HUES64 (cell line): ENCODE results near the gene THRB.

Source experiments
- H3K27ac ChIP-seq: 2 replicates; pipeline ENCODE4 v1.7.0; 2013; ENCODE audit warnings: low read depth, low read length, inconsistent platforms
- H3K27me3 ChIP-seq: 2 replicates; pipeline ENCODE4 v1.6.1; 2013; ENCODE audit warnings: mild to moderate bottlenecking, low read length; ENCODE audit not compliant: insufficient read depth
- H3K36me3 ChIP-seq: 2 replicates; pipeline ENCODE4 v1.6.1; 2013; ENCODE audit warnings: mild to moderate bottlenecking, low read length; ENCODE audit not compliant: insufficient read depth
- H3K4me1 ChIP-seq: 2 replicates; pipeline ENCODE4 v1.6.1; 2013; ENCODE audit warnings: mild to moderate bottlenecking, low read length, moderate library complexity; ENCODE audit not compliant: insufficient read depth
- H3K4me3 ChIP-seq: 2 replicates; pipeline ENCODE4 v1.5.1; 2013; ENCODE audit warnings: mild to moderate bottlenecking, low read length, moderate library complexity
- H3K9ac ChIP-seq: 2 replicates; pipeline ENCODE4 v1.6.1; 2013; ENCODE audit warnings: mild to moderate bottlenecking, low read depth, low read length
- H3K9me3 ChIP-seq: 2 replicates; pipeline ENCODE4 v1.6.1; 2013; ENCODE audit warnings: low read depth, low read length; ENCODE audit not compliant: insufficient read depth
- WGBS: fragments of 150-250, 120-280 bp; methylation state at CpG from one replicate; pipeline ENCODE4 v1.1.7; 2013; ENCODE audit warnings: missing lambda C conversion rate; 5-methylcytosine and 5-hydroxymethylcytosine counted together

THRB gene

GRCh38 chr3:24388611-24389010 lies 106.0 kb downstream of the THRB start:
- Histone ChIP-seq H3K9ac (no peak overlapping the region), H3K27me3 (no peaks in the 10 kb centered on the region), H3K9me3 (no peaks in the 10 kb centered on the region), H3K36me3 (no peaks in the 10 kb centered on the region), H3K4me3 (no peak overlapping the region), H3K4me1 (peaks cover 11% of the 10 kb centered on the region), H3K27ac (no peak overlapping the region)

GRCh38 chr3:24388159-24388558 lies 106.5 kb downstream of the THRB start:
- Histone ChIP-seq H3K27me3 (no peaks in the 10 kb centered on the region), H3K4me3 (no peak overlapping the region), H3K36me3 (no peaks in the 10 kb centered on the region), H3K4me1 (peaks cover 8% of the 10 kb centered on the region; the same call in 1 of the 2 replicates), H3K9ac (no peak overlapping the region), H3K27ac (no peak overlapping the region), H3K9me3 (no peaks in the 10 kb centered on the region)
- WGBS, result 95% methylated on average over 3 of the region's 3 CpGs

GRCh38 chr3:24387493-24387892 lies 107.2 kb downstream of the THRB start:
- Histone ChIP-seq H3K4me3 (no peak overlapping the region), H3K9me3 (no peaks in the 10 kb centered on the region), H3K27ac (no peak overlapping the region), H3K9ac (no peak overlapping the region), H3K4me1 (peaks cover 8% of the 10 kb centered on the region; the same call in 1 of the 2 replicates), H3K36me3 (no peaks in the 10 kb centered on the region), H3K27me3 (no peaks in the 10 kb centered on the region)
- WGBS, result 93% methylated on average over 1 of the region's 1 CpG

DNA sequence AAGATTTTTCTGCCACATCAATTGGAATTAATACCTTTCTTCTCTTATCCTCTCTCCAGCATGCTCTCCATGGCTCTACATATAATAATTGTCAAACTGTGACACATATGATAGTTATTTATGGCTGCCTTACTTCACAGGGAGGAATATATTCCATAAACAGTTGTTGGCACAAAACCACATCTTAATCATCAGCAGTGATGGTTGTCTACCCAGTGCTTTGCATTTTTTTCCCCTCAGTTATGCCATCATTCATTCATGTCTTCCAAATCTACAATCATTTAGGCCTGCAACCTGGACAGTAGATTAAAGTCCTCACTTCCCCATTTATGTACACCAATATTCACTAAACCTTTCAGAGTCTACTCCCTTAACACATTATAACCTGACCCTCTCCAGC lies 107.7 kb downstream of the THRB start:
- H3K36me3 ChIP-seq, result no peaks in the 10 kb centered on the region
- H3K4me3 ChIP-seq, result no peak overlapping the region
- H3K9me3 ChIP-seq, result no peaks in the 10 kb centered on the region
- no peak overlapping the region for H3K9ac ChIP-seq
- no peaks in the 10 kb centered on the region for H3K27me3 ChIP-seq
- peaks cover 8% of the 10 kb centered on the region; the same call in 1 of the 2 replicates for H3K4me1 ChIP-seq
- H3K27ac ChIP-seq, result no peak overlapping the region

DNA sequence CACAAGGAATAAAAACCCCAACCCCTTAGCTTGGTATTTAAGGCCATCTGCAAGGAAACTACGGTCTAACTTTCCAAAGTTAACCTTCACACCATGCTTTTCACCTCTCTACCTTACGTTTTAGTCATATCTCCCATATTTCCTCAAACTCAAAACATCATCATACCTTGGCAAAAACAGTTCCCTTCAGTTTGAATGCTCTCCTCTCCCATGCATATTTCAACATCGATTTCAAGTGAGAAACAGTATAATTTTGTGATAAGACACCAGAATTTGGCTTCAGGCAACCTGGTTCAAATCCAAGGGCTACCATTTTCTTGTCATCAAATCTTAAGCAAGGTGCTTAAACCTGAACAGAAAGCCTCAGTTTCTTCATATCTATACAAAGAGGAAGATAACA lies 108.2 kb downstream of the THRB start:
- Histone ChIP-seq H3K36me3 (no peaks in the 10 kb centered on the region), H3K27ac (no peak overlapping the region), H3K9me3 (no peaks in the 10 kb centered on the region), H3K9ac (no peak overlapping the region), H3K4me3 (no peak overlapping the region), H3K4me1 (peaks cover 8% of the 10 kb centered on the region; the same call in 1 of the 2 replicates), H3K27me3 (no peaks in the 10 kb centered on the region)
- WGBS, result 90% methylated on average over 3 of the region's 3 CpGs

DNA sequence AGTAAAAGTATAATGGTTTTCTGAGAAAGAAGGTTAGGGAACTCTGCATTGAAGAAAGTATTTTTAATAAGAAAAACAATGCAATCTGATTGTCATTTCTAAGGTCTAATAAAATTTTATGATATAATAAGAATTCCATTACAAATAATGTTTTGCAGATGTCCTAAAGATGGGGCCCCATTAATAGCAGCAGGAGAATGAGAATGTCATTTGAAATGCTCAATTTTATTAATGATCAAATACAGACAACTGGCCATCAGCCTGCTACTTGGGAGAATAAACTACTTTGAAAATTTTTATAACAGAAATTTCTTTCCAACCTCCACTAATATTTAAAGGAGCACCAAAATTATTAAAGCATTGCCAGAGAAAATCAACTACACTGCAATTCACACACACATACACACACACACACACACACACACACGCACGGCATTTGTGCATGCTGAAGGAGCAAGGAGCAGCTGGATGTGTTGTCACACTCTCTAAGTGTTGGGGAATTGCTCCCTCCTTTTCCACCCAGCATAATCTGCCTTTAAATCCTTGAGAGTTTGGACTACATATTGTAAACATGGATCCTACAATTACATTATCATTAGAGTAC lies 109.5 kb downstream of the THRB start:
- no peaks in the 10 kb centered on the region for H3K27me3 ChIP-seq
- H3K27ac ChIP-seq, result no peak overlapping the region
- H3K36me3 ChIP-seq, result no peaks in the 10 kb centered on the region
- peaks cover 8% of the 10 kb centered on the region; the same call in 1 of the 2 replicates for H3K4me1 ChIP-seq
- H3K9me3 ChIP-seq, result no peaks in the 10 kb centered on the region
- no peak overlapping the region for H3K4me3 ChIP-seq
- H3K9ac ChIP-seq, result no peak overlapping the region
- 93% methylated on average over 2 of the region's 2 CpGs for WGBS

DNA sequence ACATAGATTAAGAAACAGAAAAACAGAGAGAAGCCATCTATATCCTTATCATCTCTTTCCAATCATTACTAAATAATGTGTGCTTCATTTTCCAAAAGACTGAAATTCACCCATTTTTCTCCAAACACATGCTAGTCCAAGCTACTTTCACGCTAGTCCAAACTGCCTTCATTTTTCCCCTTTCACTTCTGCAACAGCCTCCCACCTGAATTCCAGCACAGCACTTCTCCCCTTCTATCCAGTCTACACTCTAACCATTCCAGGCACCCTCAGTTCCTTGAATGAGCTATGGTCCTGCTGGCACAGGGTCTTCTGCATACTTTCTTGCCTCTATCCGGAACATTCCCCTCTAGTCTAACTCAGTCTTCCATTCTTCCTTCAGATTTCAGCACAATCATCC lies 112.0 kb downstream of the THRB start:
- Histone ChIP-seq H3K4me1 (no peaks in the 10 kb centered on the region), H3K36me3 (no peaks in the 10 kb centered on the region), H3K9ac (no peak overlapping the region), H3K27me3 (no peaks in the 10 kb centered on the region), H3K27ac (no peak overlapping the region), H3K9me3 (no peaks in the 10 kb centered on the region), H3K4me3 (no peak overlapping the region)
- 95% methylated on average over 2 of the region's 2 CpGs for WGBS

GRCh38 chr3:24379936-24380335 lies 114.7 kb downstream of the THRB start:
- Histone ChIP-seq H3K9me3 (no peaks in the 10 kb centered on the region), H3K9ac (no peak overlapping the region), H3K27ac (no peak overlapping the region), H3K27me3 (no peaks in the 10 kb centered on the region), H3K36me3 (no peaks in the 10 kb centered on the region), H3K4me1 (no peaks in the 10 kb centered on the region), H3K4me3 (no peak overlapping the region)

- H3K9ac ChIP-seq, result no peak overlapping the region
- no peak overlapping the region for H3K27ac ChIP-seq
- WGBS, result 82% methylated on average over 2 of the region's 3 CpGs
- no peaks in the 10 kb centered on the region for H3K4me1 ChIP-seq
- no peak overlapping the region for H3K4me3 ChIP-seq
- H3K27me3 ChIP-seq, result no peaks in the 10 kb centered on the region
- H3K36me3 ChIP-seq, result no peaks in the 10 kb centered on the region
- H3K9me3 ChIP-seq, result no peaks in the 10 kb centered on the region
Measured at GRCh38 chr3:24378313-24378712, 116.3 kb downstream of the THRB start.

DNA sequence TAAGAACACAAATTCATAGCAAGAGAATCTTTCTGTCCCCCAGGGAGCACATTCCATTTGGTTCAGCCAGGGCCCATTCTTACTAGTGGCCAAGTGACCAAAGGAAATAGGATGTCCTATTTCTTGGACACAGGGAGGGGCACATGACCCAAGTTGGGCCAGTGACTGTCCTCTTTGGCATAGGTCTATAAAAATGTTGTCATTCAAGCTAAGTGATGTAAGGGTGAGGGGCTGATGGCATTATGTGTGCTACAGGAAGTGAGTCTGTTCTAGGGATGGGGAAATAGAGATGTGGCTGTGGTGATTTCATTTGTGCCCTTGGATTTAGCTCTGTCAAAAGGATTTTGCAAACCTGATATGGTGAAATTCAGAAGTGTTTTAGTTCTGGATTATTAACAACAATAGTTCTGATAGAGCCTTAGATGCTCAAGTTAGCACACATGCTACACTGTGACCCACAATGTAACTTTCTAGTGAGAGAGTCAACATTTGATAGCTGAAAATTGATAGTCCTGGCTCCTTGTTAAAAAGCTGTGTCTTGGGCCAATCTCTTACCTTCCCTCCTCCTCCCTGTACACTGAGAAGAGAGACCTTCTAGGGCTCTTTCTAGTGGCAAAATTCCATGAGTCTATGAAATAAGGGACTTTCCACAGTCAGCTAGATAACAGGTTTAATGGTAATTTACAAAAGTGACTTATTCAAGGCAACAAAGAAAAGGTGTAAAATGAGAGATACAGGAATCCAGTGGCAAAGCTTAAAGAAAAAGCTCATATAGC lies 117.2 kb downstream of the THRB start:
- Histone ChIP-seq H3K27me3 (no peaks in the 10 kb centered on the region), H3K27ac (no peak overlapping the region)

DNA sequence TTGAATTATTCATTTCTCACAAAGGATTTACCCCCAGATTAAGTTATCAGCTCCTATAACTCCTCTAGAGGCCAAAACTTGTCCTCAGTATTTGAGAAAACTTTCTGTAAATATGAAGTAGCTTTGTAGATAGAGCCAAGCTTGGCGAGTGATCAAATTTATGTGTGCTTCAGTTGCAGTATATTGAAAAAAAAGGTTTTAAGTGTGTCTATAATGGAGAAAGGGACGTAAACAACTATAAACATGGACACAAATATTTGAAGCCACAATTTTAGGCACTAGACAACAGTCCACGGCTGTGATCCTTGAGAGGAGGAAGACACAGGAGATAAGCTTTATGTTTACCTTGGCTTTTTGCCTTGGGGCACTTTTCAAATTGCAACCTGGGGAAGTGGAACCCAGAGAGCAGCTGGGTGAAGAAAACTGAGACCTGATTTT lies 118.7 kb downstream of the THRB start:
- no peaks in the 10 kb centered on the region for H3K36me3 ChIP-seq
- H3K27ac ChIP-seq, result no peak overlapping the region
- H3K27me3 ChIP-seq, result no peaks in the 10 kb centered on the region
- H3K9me3 ChIP-seq, result no peaks in the 10 kb centered on the region
- no peaks in the 10 kb centered on the region for H3K4me1 ChIP-seq
- no peak overlapping the region for H3K9ac ChIP-seq
- WGBS, result 93% methylated on average over 3 of the region's 3 CpGs
- H3K4me3 ChIP-seq, result no peak overlapping the region

More for the DNA sequence above, 117.2 kb downstream of the THRB start:
- Histone ChIP-seq H3K9me3 (no peaks in the 10 kb centered on the region), H3K4me1 (no peaks in the 10 kb centered on the region), H3K9ac (no peak overlapping the region), H3K36me3 (no peaks in the 10 kb centered on the region), H3K4me3 (no peak overlapping the region)
